ENCODE results near the gene SLC30A2.

DNA sequence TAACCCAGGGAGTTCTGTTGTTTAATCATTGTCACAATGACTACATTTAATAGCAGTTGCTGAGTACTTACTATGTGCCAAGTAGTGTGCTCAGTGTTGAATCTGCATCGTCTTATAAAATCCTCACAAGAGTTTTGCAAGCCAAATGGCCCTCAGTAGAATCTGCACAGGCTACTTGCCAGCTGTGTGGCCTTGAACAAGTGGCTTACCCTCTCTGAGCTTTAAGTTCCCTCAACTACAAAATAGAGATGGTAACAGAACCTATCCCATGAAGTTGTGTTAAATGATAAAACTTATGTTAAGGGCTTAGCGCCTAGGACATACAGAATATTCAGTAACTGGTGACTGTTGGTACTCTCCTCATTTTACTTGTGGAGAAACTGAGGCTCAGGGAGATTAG, 9.1 kb upstream of the SLC30A2 start:
- TF ChIP-seq SMC3 (conservative IDR thresholded peaks at IDR 0.05; ENCODE audit: poor library complexity) (no peak), MXI1 (conservative IDR thresholded peaks at IDR 0.05; ENCODE audit: poor library complexity, severe bottlenecking) (no peak), RAD21 (conservative IDR thresholded peaks at IDR 0.05) (no peak), EP300 (conservative IDR thresholded peaks at IDR 0.05; ENCODE audit: poor library complexity, severe bottlenecking) (no peak), EZH2 (IDR thresholded peaks at IDR 0.05; ENCODE audit: borderline replicate concordance, insufficient read depth, low read length, poor library complexity, severe bottlenecking) (no peak), TAF1 (IDR thresholded peaks at IDR 0.05; ENCODE audit: low read depth) (no peak)
- TF ChIP-seq, protein P1, sequence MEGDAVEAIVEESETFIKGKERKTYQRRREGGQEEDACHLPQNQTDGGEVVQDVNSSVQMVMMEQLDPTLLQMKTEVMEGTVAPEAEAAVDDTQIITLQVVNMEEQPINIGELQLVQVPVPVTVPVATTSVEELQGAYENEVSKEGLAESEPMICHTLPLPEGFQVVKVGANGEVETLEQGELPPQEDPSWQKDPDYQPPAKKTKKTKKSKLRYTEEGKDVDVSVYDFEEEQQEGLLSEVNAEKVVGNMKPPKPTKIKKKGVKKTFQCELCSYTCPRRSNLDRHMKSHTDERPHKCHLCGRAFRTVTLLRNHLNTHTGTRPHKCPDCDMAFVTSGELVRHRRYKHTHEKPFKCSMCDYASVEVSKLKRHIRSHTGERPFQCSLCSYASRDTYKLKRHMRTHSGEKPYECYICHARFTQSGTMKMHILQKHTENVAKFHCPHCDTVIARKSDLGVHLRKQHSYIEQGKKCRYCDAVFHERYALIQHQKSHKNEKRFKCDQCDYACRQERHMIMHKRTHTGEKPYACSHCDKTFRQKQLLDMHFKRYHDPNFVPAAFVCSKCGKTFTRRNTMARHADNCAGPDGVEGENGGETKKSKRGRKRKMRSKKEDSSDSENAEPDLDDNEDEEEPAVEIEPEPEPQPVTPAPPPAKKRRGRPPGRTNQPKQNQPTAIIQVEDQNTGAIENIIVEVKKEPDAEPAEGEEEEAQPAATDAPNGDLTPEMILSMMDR (IDR thresholded peaks at IDR 0.05; ENCODE audit: poor library complexity, severe bottlenecking), result no peak
